Eye (tissue), 1 donor: Measurements from ENCODE around the gene IL25.
"Not testable (repeated sequence)": the region's sequence is repeated elsewhere in the genome, so short reads cannot be mapped to it uniquely, and the experiment has no call there.

Source experiments
- DNase-seq: peaks from one replicate; pipeline ENCODE4 v3.0.0-alpha.2; 2015

IL25 gene

DNA sequence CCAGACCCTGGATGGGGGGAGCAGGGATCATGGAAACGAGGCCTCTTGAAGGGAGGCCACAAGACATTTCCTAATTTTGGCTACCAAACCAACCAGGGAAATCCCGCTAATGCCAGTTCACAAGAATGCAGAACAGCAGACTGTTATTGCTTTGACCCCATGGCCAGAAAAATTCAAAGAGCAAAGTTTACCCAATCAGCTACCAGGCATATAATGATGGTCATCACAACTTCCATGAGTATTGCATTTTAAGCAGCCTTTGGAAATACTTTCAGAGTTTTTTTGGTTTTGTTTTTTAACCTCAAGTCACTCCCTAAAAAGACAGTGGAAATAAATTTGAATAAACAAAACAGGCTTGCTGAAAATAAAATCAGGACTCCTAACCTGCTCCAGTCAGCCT lies at the start of gene IL25:
TSS of gene IL25 (plus strand) at position 301 of the 400 bp plus-strand sequence.
- no peak for DNase-seq

DNA sequence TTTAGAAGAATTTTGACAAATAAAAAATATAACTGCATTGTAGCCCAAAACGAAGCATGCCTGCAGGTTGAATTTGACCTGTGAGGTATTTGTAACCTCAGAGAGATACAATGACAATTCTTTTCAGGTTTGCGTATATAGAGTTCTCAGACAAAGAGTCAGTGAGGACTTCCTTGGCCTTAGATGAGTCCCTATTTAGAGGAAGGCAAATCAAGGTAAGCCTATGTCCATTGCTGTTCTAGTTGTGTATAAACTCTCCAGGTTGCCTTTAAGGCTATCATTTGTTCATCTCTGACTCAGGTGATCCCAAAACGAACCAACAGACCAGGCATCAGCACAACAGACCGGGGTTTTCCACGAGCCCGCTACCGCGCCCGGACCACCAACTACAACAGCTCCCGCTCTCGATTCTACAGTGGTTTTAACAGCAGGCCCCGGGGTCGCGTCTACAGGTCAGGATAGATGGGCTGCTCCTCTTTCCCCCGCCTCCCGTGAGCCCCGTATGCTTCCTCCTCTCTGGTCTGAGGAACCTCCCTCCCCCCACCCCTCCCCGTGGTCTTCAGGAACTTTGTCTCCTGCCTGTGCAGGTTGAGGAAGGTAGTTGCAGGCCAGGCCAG lies 48.7 kb upstream of the IL25 start:
- DNase-seq, result no peak

DNA sequence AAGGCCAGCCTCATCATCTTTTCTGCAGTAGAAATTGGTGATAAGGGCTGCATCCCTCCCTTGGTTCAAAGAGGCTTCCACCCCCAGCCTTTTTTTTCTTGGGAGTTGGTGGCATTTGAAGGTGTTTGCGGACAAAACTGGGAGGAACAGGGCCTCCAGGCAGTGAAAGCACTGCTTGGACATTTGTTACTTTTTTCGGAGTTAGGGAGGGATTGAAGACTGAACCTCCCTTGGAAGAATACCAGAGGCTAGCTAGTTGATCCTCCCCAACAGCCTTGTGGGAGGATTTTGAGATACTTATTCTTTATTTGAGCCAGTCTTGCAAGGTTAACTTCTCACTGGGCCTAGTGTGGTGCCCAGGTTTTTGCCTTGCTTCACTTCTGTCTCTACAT lies 48.2 kb upstream of the IL25 start:
- DNase-seq, result no peak

DNA sequence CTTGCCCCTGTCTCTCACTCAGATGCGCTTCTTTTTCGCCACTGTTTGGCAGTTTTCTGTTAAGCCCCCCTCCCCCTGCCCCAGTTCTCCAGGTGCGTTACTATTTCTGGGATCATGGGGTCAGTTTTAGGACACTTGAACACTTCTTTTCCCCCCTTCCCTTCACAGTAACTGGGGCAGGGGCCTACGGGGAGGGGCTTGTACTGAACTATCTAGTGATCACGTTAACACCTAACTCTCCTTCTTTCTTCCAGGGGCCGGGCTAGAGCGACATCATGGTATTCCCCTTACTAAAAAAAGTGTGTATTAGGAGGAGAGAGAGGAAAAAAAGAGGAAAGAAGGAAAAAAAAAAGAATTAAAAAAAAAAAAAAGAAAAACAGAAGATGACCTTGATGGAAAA lies 47.6 kb upstream of the IL25 start:
- DNase-seq, result no peak

DNA sequence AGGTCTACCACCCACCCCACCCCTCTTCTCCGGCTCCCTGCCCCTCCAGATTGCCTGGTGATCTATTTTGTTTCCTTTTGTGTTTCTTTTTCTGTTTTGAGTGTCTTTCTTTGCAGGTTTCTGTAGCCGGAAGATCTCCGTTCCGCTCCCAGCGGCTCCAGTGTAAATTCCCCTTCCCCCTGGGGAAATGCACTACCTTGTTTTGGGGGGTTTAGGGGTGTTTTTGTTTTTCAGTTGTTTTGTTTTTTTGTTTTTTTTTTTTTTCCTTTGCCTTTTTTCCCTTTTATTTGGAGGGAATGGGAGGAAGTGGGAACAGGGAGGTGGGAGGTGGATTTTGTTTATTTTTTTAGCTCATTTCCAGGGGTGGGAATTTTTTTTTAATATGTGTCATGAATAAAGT lies 46.9 kb upstream of the IL25 start:
- DNase-seq, result not testable (repeated sequence)

DNA sequence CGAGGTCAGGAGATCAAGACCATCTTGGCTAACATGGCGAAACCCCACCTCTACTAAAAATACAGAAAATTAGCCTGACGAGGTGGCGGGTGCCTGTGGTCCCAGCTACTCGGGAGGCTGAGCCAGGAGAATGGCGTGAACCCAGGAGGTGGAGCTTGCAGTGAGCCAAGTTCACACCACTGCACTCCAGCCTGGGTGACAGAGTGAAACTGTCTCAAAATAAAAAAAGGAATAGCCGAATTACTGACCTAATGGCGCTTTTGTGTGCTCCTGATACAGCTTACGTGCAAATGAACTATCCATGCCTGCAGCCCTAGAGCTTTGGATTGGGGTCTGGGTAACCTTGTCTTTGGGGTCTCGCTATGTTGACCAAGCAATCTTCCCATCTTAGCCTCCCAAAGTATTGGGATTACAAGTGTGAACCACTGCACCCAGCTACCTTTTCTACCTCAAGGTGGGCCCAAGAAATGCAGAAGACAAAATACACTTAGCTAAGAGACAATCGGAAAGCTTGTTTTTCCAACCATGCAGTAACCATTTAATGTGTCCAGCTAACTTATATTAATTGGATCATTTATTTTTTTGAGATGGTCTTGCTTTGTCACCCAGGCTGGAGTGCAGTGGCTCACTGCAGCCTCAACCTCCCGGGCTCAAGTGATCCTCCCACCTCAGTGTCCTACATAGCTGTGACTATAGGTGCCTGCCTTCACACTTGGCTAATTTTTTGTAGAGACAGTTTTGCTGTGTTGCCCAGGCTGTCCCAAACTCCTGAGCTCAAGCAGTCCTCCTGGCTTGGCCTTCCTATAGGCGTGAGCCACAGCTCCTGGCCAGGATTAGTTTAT lies 45.9 kb upstream of the IL25 start:
- DNase-seq, result no peak

DNA sequence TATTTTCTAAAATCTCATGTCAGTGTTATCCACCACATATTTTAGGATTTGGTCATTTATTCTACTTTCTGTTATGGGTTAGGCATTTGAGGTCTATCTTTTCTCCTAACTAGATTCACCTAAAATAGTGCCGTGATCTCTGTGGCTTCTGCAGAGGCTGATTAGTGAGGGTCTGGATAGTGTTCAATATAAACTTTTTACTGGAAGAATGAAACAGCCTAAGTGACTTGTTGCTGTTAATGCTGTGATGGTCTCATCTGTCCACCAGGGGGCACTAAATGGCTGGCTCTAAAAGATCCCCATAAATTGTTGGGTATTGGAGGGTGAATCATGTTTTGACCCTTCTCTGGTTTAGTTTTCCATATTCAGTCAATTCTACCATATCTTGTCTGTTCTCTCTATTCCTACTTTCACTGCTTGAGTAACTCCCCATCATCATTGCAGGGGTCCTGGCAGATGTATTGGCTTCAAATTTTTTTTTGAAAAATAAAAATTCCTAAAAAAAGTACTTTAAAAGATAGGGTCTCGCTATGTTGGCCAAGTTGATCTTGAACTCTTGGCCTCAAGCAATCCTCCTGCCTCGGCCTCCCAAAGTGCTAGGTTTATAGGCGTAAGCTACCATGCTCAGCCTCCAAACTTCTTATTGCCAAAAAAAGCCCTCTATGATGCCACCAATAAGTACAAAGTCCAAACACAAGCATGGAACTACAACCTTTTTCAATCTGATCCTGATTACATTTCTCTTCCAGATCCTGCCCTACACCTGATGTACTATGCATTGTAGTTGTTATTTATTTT lies 44.5 kb upstream of the IL25 start:
- DNase-seq, result peak; percentile 94

DNA sequence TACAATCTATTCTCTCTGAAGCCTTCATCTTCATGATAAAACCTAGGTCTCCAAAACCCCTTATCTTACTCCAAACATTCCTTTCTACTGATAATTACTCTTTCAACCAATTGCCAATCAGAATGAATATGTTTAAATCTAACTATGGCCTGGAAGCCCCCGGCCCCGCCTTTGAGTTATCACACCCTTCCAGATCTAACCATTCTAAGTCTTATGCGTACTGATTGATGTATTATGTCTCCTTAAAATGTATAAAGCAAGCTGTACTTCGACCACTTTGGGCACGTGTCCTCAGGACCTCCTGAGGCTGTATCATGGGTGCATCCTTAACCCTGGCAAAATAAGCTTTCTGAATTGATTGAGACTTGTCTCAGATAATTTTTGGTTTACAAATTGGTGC lies 37.0 kb upstream of the IL25 start:
- no peak for DNase-seq

DNA sequence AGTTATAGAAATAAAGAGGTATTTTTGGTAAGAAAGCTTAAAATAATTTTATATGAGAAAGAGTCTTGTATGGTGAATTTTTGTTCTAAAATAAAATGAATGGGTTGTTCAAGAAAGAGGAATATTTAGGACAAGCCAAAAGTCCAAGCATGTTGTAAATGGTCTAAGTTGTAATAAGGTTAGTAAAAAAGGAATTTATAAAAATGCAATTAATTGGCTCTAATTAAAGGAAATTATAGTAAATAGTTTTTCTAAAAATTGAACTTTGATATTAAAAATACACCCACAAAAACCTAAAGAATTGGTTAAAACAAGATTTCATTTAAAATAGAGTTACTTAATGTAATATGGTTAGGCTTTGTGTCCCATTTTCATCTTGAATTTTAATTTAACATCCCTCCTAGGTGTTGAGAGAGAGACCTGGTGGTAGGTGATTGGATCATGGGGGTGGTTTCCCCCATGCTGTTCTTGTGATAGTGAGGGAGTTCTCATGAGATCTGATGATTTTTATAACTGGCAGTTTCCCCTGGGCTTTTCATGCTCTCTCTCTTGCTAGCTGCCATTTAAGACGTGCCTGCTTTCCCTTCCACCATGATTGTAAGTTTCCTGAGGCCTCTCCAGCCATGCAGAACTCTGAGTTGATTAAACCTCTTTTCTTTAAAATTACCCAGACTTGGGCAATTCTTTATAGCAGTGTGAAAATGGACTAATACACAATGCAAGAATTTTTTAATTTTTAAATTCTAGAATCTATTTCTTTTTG lies 32.9 kb upstream of the IL25 start:
- DNase-seq, result no peak

DNA sequence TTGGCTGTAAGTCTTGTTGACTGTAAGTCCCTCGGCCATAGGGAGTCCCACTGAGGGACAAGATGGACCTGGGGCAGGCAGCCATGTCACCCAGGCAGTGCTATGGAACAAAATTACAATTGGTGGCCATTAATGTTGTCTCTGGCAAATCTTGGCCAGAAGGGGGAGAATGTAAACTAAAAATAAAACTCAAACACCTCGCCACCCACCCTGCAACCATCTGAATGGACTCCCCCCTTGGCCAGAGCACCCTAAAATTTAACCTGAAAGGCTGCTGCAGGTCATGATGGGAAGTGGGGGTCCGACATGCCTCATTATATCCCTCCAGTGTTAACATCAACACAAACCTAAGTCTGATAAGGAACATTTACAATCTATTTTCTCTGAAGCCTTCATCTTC lies 28.1 kb upstream of the IL25 start:
- no peak for DNase-seq

DNA sequence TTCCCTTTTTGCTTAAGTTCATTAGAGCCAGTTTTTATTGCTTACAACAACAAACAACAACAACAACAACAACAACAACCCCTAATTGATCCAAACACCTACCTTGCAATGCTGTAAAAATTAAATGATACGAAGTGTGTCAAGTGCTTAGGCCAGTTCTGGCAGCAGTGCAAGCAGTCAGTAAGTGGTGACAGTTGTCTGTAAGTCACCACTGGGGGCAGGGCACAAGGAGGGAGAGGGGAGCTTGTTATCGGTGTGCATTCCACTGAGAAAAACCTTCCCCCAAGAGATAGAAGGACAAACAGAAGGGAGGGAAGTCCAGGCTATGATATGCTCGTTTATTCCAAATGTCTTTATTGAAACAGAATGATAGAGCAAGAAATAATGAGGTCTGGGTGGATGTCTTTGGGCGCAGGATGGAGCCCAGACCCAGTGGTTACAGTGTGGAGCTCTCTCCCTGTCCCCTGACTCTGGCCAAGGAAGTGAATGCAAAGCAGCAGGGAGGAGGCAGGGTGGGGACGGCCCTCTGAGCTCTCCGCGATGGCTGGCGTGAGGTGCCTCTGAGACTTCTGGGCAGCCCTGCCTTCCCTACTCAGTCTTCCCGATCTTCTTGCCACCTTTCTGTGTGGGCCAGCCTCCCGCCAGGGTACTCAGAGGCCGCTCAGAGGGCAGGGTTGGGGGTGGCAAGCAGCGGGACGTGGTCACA lies 26.5 kb upstream of the IL25 start:
- no peak for DNase-seq

DNA sequence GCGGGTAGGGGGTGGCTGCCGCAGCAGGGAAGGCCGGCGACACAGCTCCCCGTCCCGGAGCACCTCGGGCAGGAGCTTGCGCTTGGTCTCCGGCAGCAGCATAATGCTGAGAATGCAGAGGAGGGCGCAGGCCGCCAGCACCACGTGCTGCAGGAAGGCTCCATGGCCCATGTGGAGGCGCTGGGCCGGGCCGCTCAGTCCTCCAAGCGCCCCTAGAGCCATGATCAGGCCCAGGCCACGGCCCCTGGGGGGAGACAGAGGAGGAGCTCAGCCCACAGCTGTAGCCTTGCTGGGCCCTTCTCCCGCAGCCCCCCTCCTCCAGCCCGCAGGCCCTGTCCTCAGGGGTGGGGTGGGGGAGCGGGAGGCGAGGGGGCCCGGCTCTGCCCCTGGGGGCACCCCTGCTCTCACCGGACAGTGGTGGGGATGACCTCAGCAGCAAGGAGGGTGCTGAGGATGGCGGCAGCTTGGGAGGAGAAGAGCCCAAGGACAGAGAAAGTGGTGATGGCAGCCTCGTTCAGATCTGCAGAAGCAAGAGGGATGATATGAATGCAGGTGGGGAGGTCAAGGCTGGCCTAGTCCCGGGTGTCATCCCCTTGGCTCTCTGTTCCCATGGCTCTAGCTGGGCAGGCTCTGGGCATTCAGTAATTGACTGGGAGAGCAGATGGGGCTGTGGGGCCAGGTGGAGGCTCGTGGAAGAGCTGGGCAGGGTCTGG lies 25.8 kb upstream of the IL25 start:
- no peak for DNase-seq

DNA sequence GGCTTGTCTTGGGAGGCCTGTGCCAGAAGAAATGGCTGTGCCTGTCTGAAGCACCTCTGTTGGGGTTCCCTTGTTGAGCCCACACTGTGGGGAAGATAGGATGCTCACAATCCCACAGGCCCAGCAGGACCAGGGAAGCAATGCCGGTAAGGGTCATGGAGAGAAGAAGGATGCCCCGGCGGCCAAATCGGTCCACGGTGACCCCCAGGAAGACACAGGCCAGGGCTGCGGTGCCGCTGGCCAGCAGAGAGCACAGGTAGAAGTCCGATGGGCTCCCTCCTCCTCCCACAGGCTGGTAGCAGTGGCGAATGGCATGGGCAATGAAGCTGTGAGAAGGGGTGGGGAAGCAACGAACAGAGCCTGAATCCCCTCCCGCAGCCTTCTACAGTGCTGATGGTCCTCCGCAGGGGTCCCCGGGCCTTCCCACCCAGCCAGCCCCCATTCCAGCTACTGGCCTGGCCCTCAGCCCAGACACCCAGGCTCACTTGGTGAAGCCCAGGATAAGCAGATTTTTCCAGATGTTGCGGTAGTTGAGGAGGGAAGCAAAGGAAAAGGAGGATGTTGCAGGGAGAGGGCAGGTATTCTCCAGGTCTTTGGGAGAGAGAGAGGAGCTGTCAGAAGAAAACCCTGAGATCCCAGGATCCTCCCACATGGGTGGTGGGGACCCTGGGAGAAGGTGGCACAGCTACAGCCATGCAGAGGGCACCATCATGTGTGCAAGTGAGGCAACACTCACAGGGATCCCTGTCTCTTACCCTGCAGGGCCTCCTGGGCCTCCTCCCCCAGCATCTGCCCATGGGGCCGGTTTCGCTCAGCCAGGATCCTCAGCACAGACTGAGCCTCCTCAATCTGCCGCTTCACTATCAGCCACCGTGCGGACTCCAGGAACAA lies 25.0 kb upstream of the IL25 start:
- DNase-seq, result no peak

DNA sequence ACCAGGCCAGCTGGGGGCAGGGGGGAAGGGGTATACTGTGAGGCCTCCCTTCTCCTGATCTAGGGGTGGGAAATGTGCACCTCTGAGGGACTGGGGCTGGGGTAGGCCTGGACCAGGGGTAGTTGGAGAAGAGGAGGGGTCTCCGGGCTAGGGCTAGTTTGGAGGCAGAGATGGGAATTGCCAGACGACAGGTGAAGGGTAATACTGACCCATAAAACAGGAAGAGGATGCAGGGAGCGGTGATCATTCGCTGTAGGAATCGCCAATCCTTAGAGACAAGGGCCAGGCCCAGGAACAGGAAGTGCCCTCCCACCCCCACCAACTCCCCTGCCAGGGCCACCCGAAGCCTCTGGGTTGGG lies 24.3 kb upstream of the IL25 start:
- no peak for DNase-seq

DNA sequence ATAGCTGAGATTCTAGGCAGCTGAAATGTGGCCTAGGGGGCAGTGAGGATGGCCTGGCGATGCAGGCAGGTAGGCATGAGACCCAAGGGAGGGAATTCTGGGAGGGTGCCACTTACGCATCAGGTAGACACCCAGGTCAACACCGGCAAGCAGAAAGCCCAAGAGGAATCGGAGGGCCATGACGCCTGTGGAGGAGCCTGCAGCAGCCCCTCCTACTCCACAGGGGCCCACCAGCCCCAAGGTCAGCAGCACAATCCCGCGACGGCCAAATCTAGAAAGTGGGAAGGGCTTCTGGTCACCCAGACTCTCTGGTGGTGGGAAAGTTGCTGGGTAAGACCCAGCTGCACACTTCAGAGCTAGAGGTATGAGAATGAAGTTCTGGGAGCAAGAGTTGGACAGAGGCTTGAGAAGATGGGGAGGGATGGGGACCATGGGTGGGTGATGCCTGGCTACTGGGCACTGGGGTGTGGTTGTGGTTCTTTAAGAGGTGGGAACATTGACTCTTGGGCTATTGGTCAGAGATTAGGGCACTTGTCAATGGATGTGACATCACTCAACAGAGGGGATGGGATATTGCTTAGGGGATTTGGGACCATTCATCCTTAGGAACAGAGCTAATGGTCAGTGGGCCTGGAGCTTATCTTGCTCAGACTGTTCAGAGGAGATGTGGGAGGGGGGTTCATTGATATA lies 23.3 kb upstream of the IL25 start:
- no peak for DNase-seq

DNA sequence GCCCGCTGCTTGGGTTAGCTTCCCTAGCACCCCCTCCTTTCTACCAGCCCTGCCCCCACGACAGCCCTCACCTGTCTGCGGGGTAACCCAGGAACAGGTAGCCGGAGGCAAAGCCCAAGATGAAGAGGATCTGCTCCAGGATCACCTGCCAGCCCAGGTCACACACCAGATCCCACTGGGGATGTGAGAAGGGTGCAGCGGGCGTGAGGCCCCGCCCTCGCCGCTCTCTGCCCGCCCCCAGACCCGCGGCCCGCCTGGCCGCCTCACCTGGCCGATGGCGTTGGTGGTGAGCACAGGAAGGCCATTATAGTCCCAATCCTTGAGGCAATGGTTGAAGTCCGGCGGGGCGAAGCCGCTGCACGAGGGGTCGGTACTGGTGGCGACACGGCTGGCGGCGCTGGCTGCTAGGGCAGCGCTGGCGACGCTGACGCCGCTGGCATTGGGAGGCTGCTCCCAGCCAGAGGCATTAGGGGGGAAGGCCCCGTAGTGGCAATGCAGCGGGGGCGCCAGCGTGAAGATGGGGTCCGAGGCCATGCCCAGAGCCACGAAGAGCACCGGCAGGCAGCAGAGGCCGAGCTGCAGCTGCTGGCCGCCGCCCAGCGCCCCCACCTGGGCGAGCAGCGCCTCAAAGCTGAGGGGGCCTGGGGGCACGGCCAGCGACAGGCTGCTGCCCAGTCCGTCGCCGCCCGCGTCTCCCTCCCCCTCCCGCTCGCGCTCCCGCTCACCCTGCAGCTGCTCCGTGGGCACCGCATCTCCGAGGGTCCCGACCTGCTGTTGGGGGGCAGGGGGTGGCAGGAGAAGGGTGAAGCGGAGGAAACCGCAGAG lies 20.7 kb upstream of the IL25 start:
- no peak for DNase-seq

DNA sequence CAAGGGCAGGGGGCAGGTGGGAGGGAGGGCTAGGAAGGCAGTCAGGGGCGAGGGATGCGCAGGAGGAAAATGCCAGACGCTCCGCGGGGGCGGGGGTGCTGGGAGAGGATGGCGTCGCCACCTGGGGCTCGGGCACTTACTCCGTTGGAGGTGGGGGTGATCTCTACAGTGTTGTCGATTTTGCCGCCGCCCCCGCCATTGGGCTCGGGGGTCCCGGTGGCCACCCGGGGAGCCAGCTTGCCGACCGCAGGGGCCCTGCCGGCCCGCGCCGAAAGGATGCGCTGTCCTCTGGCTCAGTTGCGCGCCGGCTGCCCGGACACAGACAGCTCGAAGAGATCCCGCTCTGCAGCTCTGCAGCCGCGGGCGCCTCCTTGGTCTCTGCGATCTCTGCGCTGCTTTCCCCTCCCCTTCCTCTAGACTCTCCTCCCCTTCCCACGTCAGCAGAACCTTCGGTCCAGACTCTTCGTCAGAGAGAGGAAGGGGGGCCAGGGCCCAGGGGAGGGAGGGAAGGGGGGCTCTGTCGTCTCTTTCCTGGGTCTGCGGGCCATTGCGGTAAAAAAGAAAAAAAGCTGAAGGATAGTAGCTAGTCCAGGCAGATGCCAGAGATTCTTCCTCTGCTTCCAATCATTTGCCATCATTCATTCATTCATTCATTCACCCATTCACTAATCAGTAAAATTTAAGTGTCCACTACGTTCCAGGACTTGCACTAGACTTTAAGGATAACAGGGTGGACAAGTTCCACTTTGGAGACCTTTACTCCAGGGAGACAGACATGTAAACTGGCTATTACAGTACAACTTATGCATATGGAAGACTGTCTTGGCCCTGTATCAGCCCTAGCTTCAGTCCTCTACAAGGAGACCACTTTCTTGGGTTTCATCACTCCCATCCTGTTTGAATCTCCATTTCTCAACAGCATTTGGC lies 19.8 kb upstream of the IL25 start, which contains the start of gene SLC22A17:
TSS of gene SLC22A17 (minus strand) at position 382 of the 927 bp plus-strand sequence.
- DNase-seq, result peak; percentile 96

DNA sequence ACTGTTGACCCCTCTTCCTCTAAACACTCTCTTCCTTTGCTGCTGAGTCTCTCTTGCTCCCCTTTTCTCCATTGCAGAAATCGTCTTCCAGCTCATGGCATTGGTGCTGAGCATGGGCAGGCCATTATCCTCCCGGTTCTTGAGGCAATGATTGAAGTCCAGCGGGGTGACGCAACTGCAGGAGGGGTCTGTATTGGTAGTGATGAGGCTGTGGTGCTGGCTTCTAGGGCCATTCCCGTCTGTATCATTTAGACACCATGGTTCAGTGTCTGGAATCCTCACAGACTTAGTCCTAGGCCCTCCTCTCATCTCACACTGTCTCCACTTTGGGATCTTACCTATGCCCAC lies 19.2 kb upstream of the IL25 start:
- no peak for DNase-seq
